Nephron (organoid): ENCODE data around the gene ADARB1.

Experiments used
- H3K27ac Mint-ChIP-seq, 3 experiments: 2 replicates each; pipeline ENCODE4 v1.8.0; 2020; ENCODE audit warnings: mixed read lengths in 3 of 3, mild to moderate bottlenecking in 2 of 3, moderate library complexity in 1 of 3
- H3K27me3 Mint-ChIP-seq: 2 replicates; pipeline ENCODE4 v1.8.0; 2021; ENCODE audit warnings: low read depth, mild to moderate bottlenecking, moderate library complexity, mixed read lengths
- H3K36me3 Mint-ChIP-seq: 2 replicates; pipeline ENCODE4 v1.8.0; 2020; ENCODE audit warnings: low read depth, mixed read lengths
- H3K4me1 Mint-ChIP-seq: 2 replicates; pipeline ENCODE4 v1.8.0; 2020; ENCODE audit warnings: mixed read lengths
- H3K4me3 Mint-ChIP-seq, 3 experiments: 2 replicates each; pipeline ENCODE4 v1.8.0; 2020; ENCODE audit warnings: mild to moderate bottlenecking in 3 of 3, mixed read lengths in 3 of 3, moderate library complexity in 2 of 3
- H3K9me3 Mint-ChIP-seq: 2 replicates; pipeline ENCODE4 v1.8.0; 2020; ENCODE audit warnings: mixed read lengths
- CTCF ChIP-seq, 3 experiments: fragments of 200-600 bp; sonication (generic); IDR thresholded peaks; one replicate each; pipeline ENCODE4 v1.5.0; 2021; ENCODE audit warnings: antibody characterized with exemption in 3 of 3; ENCODE audit not compliant: unreplicated experiment in 3 of 3

ADARB1 gene

DNA sequence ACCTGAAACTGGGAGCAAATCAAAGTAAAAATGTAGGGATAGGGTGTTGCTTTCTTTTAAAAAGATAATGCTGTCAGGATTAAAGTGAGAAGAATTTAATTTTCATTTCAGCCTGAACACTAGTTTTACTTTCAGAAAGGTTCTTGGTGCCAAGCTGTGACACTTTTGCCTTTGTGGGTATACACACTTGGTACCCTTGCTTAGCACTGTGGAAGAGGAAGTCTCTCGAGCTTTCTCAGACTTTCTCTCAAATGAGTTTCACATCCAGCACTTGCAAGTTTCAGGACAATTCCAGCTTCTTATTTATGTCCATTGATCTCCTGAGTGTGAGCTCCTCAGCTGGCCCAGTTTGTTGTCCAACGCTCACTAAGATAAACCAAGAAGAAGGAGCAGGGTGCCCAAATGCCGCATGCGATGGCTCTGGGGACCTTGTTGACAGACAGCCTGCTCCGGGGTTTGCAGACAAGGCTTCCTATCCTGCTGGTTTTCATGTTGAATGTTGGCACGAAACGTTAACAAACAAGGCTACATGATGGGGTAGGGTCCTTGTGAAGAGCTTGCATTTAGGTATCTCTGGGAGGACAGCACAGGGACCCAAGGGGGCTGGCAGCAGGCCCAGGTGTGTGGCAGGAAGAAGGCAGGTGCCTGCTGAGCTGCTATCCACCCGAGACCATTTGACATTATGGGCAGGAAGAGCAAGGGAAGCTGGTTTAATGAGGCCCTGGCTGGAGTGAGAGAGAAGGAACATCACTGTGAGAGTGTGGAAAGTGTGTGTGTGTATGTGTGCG is 133.7 kb downstream of the ADARB1 start:
- Mint-ChIP-seq H3K4me3 (no peak overlapping the region), H3K27ac (no peak overlapping the region), H3K36me3 (peaks cover 14% of the 10 kb centered on the region), H3K27me3 (no peaks in the 10 kb centered on the region), H3K4me1 (no peaks in the 10 kb centered on the region), H3K9me3 (no peaks in the 10 kb centered on the region)
- no peak for TF ChIP-seq CTCF (IDR thresholded peaks at IDR 0.05; ENCODE audit: unreplicated experiment in 3 of 3)

DNA sequence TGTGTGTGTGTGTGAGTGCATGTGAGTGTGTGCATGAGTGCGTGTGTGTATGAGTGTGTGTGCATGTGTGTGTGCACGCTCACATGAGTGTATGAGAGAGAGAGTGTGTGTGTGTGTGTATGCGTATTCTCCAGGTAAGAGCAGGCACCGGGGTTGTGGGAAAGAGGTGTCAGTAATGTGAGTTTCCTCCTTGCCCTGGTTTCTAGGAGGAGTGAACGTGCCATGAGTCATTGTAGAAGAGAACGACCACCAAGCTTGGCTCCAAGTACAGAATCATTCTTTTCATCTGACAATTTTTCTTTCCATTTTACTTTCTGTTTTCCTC is 134.2 kb downstream of the ADARB1 start:
- Mint-ChIP-seq H3K4me3 (no peak overlapping the region), H3K27ac (no peak overlapping the region), H3K9me3 (no peaks in the 10 kb centered on the region), H3K36me3 (peaks cover 14% of the 10 kb centered on the region), H3K27me3 (no peaks in the 10 kb centered on the region), H3K4me1 (no peaks in the 10 kb centered on the region)
- TF ChIP-seq CTCF (IDR thresholded peaks at IDR 0.05; ENCODE audit: unreplicated experiment in 3 of 3), result no peak

DNA sequence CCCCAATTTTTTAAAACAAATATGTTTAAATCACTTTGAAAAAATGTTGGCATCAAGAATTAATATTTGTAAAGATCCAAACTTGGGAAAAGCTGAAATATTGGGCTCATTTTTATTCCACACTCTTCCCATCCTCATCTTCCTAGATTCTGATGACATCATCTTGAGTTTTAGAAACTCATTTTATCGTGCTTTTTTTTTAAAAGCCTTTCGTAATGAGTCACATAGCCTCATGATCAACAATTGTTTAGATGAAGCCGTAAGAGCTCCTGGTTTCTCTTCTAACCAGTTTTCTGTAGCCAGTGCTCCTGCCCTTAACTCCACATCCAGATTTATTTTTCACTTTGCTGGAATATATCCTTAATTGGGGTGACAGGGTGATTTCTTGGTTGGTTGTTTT is 134.7 kb downstream of the ADARB1 start:
- Mint-ChIP-seq H3K4me1 (no peaks in the 10 kb centered on the region), H3K9me3 (no peaks in the 10 kb centered on the region), H3K27ac (no peak overlapping the region), H3K36me3 (peaks cover 14% of the 10 kb centered on the region), H3K4me3 (no peak overlapping the region), H3K27me3 (no peaks in the 10 kb centered on the region)
- no peak for TF ChIP-seq CTCF (IDR thresholded peaks at IDR 0.05; ENCODE audit: unreplicated experiment in 3 of 3)

- H3K36me3 Mint-ChIP-seq, result peaks cover 17% of the 10 kb centered on the region
These were observed 135.4 kb downstream of the ADARB1 start for GRCh38 chr21:45209685-45210284.

GRCh38 chr21:45210461-45210983 is 136.1 kb downstream of the ADARB1 start:
- H3K27ac Mint-ChIP-seq, result no peak overlapping the region
- H3K27me3 Mint-ChIP-seq, result no peaks in the 10 kb centered on the region
- H3K4me1 Mint-ChIP-seq, result no peaks in the 10 kb centered on the region
- peaks cover 5% of the 10 kb centered on the region for H3K9me3 Mint-ChIP-seq
- no peak for TF ChIP-seq CTCF (IDR thresholded peaks at IDR 0.05; ENCODE audit: unreplicated experiment in 3 of 3)
- H3K4me3 Mint-ChIP-seq, result no peak overlapping the region
- peaks cover 17% of the 10 kb centered on the region for H3K36me3 Mint-ChIP-seq

More at GRCh38 chr21:45209685-45210284, 135.4 kb downstream of the ADARB1 start:
- peaks cover 4% of the 10 kb centered on the region for H3K9me3 Mint-ChIP-seq
- no peak overlapping the region for H3K4me3 Mint-ChIP-seq
- H3K27ac Mint-ChIP-seq, result no peak overlapping the region
- TF ChIP-seq CTCF (IDR thresholded peaks at IDR 0.05; ENCODE audit: unreplicated experiment in 3 of 3), result no peak
- H3K27me3 Mint-ChIP-seq, result no peaks in the 10 kb centered on the region
- no peaks in the 10 kb centered on the region for H3K4me1 Mint-ChIP-seq
